DOHH2 (cell line): ENCODE data around the gene TRMT61B.

ENCODE experiments used
- H3F3A ChIP-seq: fragments of 200-600 bp; sonication (generic), shearing (Covaris generic); 2 replicates; pipeline ENCODE4 v1.6.0; 2016; ENCODE audit warnings: antibody characterized with exemption, mild to moderate bottlenecking; ENCODE audit not compliant: control insufficient read depth, insufficient read depth
- H3K27ac ChIP-seq: fragments of 200-600 bp; sonication (generic); 2 replicates; pipeline ENCODE4 v1.5.1; 2014; ENCODE audit warnings: low read depth, mild to moderate bottlenecking, low read length, moderate library complexity
- H3K27me3 ChIP-seq: fragments of 200-600 bp; sonication (generic); 2 replicates; pipeline ENCODE4 v1.6.1; 2014; ENCODE audit warnings: mild to moderate bottlenecking, low read length, mixed read lengths; ENCODE audit not compliant: control insufficient read depth
- H3K36me3 ChIP-seq: fragments of 200-600 bp; sonication (generic); 2 replicates; pipeline ENCODE4 v1.6.1; 2014; ENCODE audit warnings: mild to moderate bottlenecking, low read length, moderate library complexity, mixed read lengths; ENCODE audit not compliant: control insufficient read depth
- H3K4me1 ChIP-seq: fragments of 200-600 bp; sonication (generic); 2 replicates; pipeline ENCODE4 v1.6.1; 2014; ENCODE audit warnings: mild to moderate bottlenecking, low read length, mixed read lengths; ENCODE audit not compliant: control insufficient read depth
- H3K4me2 ChIP-seq: fragments of 200-600 bp; sonication (generic); 2 replicates; pipeline ENCODE4 v1.6.0; 2014; ENCODE audit warnings: mild to moderate bottlenecking, low read length, moderate library complexity
- H3K4me3 ChIP-seq: fragments of 200-600 bp; sonication (generic); 2 replicates; pipeline ENCODE4 v1.5.1; 2014; ENCODE audit warnings: mild to moderate bottlenecking, low read length, mixed read lengths
- H3K79me2 ChIP-seq: fragments of 200-600 bp; sonication (generic); 2 replicates; pipeline ENCODE4 v1.6.1; 2014; ENCODE audit warnings: mild to moderate bottlenecking, low read length, mixed read lengths; ENCODE audit not compliant: control insufficient read depth
- H3K9me2 ChIP-seq: fragments of 200-600 bp; sonication (generic); replicated peaks from 2 replicates; pipeline ENCODE4 v1.6.1; 2014; ENCODE audit warnings: mild to moderate bottlenecking, low read length, mixed read lengths; ENCODE audit not compliant: control insufficient read depth
- H3K9me3 ChIP-seq: fragments of 200-600 bp; sonication (generic); 2 replicates; pipeline ENCODE4 v1.6.1; 2014; ENCODE audit warnings: antibody characterized with exemption, low read length, mixed read lengths; ENCODE audit not compliant: control insufficient read depth, insufficient read depth
- H4K20me1 ChIP-seq: fragments of 200-600 bp; sonication (generic); 2 replicates; pipeline ENCODE4 v1.6.0; 2014; ENCODE audit warnings: low read depth, mild to moderate bottlenecking, antibody characterized with exemption, low read length, moderate library complexity; ENCODE audit not compliant: control insufficient read depth, insufficient read depth
- EZH2phosphoT487 ChIP-seq: fragments of 200-600 bp; sonication (generic); IDR thresholded peaks from 2 replicates; pipeline ENCODE4 v1.6.1; 2017; ENCODE audit warnings: borderline replicate concordance, mild to moderate bottlenecking, antibody characterized with exemption, low read length, moderate library complexity, mixed read lengths
- TF ChIP-seq, protein P1 (sequence below): fragments of 200-600 bp; sonication (generic); IDR thresholded peaks from one replicate; pipeline ENCODE4 v1.5.1; 2014; ENCODE audit warnings: antibody characterized with exemption, mild to moderate bottlenecking, low read depth, low read length; ENCODE audit not compliant: poor library complexity, severe bottlenecking

TRMT61B gene

DNA sequence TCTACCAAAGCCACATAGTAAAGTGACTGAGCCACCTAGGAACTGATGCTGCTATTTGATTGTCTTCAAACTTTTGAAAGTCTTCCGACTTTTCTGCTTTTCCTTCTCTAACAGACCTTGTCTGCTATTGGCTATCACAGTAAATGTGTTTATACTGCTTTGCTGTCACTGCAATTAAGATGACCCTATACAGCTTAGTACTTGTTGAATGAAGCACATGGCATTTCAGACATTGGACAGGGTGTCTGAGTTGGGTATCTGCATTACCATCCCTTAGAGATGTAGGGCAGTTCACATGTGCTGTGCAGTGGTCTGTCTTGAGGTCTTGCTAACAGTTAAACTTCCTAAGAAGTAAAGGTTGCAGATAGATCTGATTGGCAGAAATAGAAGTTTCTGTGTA is 27.9 kb upstream of the TRMT61B start:
- H4K20me1 ChIP-seq, result peaks cover 54% of the 10 kb centered on the region
- no peaks in the 10 kb centered on the region for H3K27me3 ChIP-seq
- peaks cover 86% of the 10 kb centered on the region for H3K79me2 ChIP-seq
- H3K27ac ChIP-seq, result no peak overlapping the region
- 0 out of 2 replicates have a peak, but pooled peaks cover 3% of the 10 kb centered on the region for H3F3A ChIP-seq
- TF ChIP-seq EZH2phosphoT487, result no peak
- TF ChIP-seq, protein P1, sequence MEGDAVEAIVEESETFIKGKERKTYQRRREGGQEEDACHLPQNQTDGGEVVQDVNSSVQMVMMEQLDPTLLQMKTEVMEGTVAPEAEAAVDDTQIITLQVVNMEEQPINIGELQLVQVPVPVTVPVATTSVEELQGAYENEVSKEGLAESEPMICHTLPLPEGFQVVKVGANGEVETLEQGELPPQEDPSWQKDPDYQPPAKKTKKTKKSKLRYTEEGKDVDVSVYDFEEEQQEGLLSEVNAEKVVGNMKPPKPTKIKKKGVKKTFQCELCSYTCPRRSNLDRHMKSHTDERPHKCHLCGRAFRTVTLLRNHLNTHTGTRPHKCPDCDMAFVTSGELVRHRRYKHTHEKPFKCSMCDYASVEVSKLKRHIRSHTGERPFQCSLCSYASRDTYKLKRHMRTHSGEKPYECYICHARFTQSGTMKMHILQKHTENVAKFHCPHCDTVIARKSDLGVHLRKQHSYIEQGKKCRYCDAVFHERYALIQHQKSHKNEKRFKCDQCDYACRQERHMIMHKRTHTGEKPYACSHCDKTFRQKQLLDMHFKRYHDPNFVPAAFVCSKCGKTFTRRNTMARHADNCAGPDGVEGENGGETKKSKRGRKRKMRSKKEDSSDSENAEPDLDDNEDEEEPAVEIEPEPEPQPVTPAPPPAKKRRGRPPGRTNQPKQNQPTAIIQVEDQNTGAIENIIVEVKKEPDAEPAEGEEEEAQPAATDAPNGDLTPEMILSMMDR, result no peak
- peaks cover 80% of the 10 kb centered on the region for H3K36me3 ChIP-seq
- H3K4me2 ChIP-seq, result peak overlapping the region; percentile 70
- no peaks in the 10 kb centered on the region for H3K9me3 ChIP-seq
- no peaks in the 10 kb centered on the region for H3K9me2 ChIP-seq
- peaks cover 31% of the 10 kb centered on the region for H3K4me1 ChIP-seq
- H3K4me3 ChIP-seq, result peak overlapping the region; percentile 85

- no peak for TF ChIP-seq EZH2phosphoT487
- TF ChIP-seq, protein P1, result no peak
- peak overlapping the region; percentile 85 for H3K4me3 ChIP-seq
- H4K20me1 ChIP-seq, result peaks cover 46% of the 10 kb centered on the region
- peaks cover 75% of the 10 kb centered on the region for H3K79me2 ChIP-seq
- no peaks in the 10 kb centered on the region for H3K27me3 ChIP-seq
- H3K36me3 ChIP-seq, result peaks cover 69% of the 10 kb centered on the region
- H3K27ac ChIP-seq, result no peak overlapping the region
- H3K9me3 ChIP-seq, result no peaks in the 10 kb centered on the region
- H3K9me2 ChIP-seq, result no peaks in the 10 kb centered on the region
- H3K4me2 ChIP-seq, result peak overlapping the region; percentile 70
- H3K4me1 ChIP-seq, result peaks cover 31% of the 10 kb centered on the region
- H3F3A ChIP-seq, result 0 out of 2 replicates have a peak, but pooled peaks cover 3% of the 10 kb centered on the region
Measured at GRCh38 chr2:28896906-28897305, 26.8 kb upstream of the TRMT61B start.

DNA sequence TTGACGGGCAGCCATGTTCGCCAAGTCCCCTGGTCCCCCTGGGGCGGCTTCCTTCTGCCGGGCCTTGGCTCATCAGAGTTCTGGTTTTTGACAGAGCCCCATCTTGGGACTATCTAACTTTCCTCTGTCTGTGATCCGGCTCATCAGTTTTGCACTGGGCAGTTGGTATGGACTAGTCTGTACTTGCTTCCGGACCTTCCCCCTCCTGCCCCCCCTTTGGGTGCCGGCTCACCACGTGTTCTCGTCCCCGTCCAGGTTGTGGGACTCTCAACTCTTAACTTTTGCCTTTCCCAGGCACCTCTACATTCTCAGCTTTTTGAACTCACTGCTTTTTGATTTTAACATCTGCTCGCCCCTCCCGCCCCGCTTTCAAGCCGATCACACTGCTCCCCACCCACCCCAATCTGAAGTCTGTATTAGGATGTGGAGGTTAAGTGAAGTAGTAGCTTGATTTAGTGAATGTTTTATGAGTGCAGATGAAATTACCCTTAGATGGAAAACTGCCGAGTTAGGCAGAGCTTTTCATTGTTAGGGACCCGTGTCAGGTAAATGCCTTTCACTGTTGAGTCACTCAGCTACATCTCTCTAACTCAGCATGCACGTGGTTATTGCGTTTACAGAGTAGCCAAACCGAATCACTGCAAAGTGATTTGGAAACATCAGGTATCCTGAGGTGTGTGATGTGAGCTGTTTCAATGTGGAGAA is 25.2 kb upstream of the TRMT61B start:
- Histone ChIP-seq H3K9me3 (no peaks in the 10 kb centered on the region), H3K79me2 (peaks cover 59% of the 10 kb centered on the region), H3K9me2 (no peaks in the 10 kb centered on the region), H3F3A (0 out of 2 replicates have a peak, but pooled peaks cover 3% of the 10 kb centered on the region), H4K20me1 (peaks cover 38% of the 10 kb centered on the region), H3K27me3 (no peaks in the 10 kb centered on the region), H3K27ac (peak overlapping the region; percentile 52), H3K36me3 (peaks cover 53% of the 10 kb centered on the region), H3K4me3 (peak overlapping the region; percentile 85), H3K4me1 (peaks cover 31% of the 10 kb centered on the region), H3K4me2 (peak overlapping the region; percentile 70)
- TF ChIP-seq, protein P1, result no peak
- TF ChIP-seq EZH2phosphoT487, result no peak
